Activated naive CD8-positive, alpha-beta T cell (primary cell): ENCODE measurements around the gene FGD4.
"Not testable (repeated sequence)": the region's sequence is repeated elsewhere in the genome, so short reads cannot be mapped to it uniquely, and the experiment has no call there.

Source experiments
- H3K27ac Mint-ChIP-seq: one replicate; pipeline ENCODE4 v1.8.0; 2021; ENCODE audit warnings: mixed read lengths
- H3K27me3 Mint-ChIP-seq: one replicate; pipeline ENCODE4 v1.8.0; 2021; ENCODE audit warnings: mixed read lengths
- H3K36me3 Mint-ChIP-seq: one replicate; pipeline ENCODE4 v1.8.0; 2021; ENCODE audit warnings: mixed read lengths
- H3K4me1 Mint-ChIP-seq: one replicate; pipeline ENCODE4 v1.8.0; 2021; ENCODE audit warnings: low read depth, mixed read lengths
- H3K4me3 Mint-ChIP-seq: one replicate; pipeline ENCODE4 v1.8.0; 2021; ENCODE audit warnings: mild to moderate bottlenecking, mixed read lengths
- H3K9me3 Mint-ChIP-seq: one replicate; pipeline ENCODE4 v1.8.0; 2021; ENCODE audit warnings: low read depth, mixed read lengths

The FGD4 gene

DNA sequence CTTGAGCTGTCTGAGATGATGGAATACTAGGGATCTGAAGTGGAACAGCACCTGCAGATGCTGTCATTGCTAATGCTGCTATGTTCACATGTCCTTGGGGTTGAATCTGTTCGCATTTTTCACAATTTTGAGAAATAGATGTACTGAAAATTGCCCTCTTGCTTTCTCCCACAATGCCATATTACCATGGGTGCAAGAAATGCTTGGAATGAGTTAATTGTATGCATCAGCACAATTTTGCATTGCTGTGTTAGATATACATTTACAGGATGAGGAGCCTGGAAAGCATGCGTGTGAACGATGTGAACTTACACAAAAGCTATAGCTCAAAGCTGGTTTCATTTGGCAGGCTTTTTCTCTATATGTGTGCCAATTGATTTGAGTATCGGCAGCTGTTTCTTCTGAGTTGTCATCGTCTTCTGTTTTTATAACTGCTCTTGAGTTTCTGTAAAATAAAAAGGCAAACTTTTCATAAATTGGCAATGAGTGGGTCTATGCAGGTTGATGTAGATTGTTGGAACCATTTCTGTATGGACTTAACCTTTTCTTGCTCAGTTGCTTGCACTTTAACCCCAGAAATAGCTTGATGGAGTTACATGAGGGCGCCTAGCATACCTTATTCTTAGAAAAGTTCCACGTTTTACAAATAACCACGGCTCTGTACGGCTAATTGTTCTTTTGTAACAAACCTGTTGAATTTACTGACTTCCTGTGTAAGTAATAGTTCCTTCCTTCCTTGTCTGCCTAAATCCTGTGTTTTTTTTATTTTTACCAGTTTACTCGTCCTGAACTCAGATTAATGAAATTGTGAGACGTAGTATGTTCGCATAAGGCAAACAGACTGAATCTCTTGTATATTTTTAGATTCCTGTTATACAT is 105.9 kb downstream of the FGD4 start:
- H3K36me3 Mint-ChIP-seq = no peaks in the 10 kb centered on the region
- H3K4me3 Mint-ChIP-seq = no peak overlapping the region
- H3K27ac Mint-ChIP-seq = no peak overlapping the region
- peaks cover 3% of the 10 kb centered on the region for H3K27me3 Mint-ChIP-seq
- H3K9me3 Mint-ChIP-seq = no peaks in the 10 kb centered on the region
- no peaks in the 10 kb centered on the region for H3K4me1 Mint-ChIP-seq

DNA sequence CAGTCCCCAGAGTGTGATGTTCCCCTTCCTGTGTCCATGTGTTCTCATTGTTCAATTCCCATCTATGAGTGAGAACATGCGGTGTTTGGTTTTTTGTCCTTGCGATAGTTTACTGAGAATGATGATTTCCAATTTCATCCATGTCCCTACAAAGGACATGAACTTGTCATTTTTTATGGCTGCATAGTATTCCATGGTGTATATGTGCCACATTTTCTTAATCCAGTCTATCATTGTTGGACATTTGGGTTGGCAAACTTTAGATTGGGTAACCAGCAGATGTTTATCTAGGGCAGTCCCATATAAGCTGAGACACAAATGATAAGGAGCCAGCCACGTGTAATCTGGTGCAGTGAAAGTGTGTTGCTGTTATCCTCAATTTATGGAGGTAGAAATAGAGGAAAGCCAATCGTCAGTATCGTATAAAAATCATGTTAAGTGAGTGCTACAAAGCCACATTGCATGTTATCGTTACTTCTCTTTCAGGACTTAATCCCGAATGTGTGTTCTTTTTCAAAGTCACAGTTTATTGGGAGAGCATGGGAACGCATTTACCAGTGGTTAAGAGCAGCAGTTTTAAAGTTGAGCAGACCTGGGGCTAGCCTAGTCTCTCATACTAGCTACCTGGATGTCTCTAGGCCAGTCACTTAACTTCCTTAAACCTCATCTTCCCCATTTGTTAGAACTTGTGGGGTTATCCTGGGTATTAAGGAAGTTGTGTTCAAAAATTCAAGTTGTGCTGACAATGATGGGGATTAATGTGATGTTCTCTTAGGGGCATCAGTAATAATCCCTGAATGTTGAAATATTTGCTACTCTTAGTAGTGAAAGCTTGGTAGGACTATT is 108.0 kb downstream of the FGD4 start:
- not testable (repeated sequence) for H3K9me3 Mint-ChIP-seq, H3K4me3 Mint-ChIP-seq, H3K36me3 Mint-ChIP-seq, H3K27ac Mint-ChIP-seq, H3K27me3 Mint-ChIP-seq, H3K4me1 Mint-ChIP-seq

DNA sequence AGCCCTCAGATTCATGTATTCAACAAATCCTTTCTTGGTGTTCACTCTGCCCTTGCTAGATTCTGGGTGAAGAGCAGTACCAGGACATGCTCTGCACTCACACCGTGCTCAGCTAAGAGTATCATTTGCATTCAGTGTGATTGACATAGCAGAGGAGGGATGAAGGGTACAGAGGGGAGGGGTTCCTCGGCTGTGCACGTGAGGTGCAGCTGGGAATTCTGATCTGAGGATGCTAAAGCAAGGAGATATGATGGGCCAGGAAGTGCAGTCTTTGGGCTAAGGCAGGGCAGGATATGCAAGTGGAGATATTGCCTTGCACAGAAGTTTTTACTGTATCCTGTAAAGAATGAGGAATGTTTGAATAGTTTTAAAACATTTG is 108.6 kb downstream of the FGD4 start:
- H3K4me3 Mint-ChIP-seq = no peak overlapping the region
- no peak overlapping the region for H3K27ac Mint-ChIP-seq
- no peaks in the 10 kb centered on the region for H3K4me1 Mint-ChIP-seq
- peaks cover 7% of the 10 kb centered on the region for H3K27me3 Mint-ChIP-seq
- H3K9me3 Mint-ChIP-seq = no peaks in the 10 kb centered on the region
- H3K36me3 Mint-ChIP-seq = no peaks in the 10 kb centered on the region

DNA sequence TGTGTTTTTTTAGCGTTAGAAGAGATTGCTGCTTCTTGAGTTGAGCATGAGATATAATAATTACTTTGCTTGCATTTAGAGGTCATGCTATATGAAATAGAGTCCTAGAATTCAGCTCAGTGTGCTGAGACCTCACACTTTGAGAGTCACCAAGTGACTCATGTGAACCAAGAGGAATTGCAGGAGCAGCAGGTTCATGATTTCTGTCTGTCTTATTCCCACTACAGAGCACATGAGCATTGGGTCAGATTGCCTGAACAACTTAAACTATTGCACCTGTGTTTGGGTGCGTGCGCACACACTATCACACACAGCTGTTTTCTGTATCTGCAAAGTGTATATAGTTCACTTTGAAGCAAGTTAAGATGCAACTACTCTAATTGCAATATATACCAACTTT is 109.3 kb downstream of the FGD4 start:
- no peak overlapping the region for H3K4me3 Mint-ChIP-seq
- peaks cover 10% of the 10 kb centered on the region for H3K27me3 Mint-ChIP-seq
- no peak overlapping the region for H3K27ac Mint-ChIP-seq
- H3K36me3 Mint-ChIP-seq = no peaks in the 10 kb centered on the region
- no peaks in the 10 kb centered on the region for H3K4me1 Mint-ChIP-seq
- no peaks in the 10 kb centered on the region for H3K9me3 Mint-ChIP-seq

DNA sequence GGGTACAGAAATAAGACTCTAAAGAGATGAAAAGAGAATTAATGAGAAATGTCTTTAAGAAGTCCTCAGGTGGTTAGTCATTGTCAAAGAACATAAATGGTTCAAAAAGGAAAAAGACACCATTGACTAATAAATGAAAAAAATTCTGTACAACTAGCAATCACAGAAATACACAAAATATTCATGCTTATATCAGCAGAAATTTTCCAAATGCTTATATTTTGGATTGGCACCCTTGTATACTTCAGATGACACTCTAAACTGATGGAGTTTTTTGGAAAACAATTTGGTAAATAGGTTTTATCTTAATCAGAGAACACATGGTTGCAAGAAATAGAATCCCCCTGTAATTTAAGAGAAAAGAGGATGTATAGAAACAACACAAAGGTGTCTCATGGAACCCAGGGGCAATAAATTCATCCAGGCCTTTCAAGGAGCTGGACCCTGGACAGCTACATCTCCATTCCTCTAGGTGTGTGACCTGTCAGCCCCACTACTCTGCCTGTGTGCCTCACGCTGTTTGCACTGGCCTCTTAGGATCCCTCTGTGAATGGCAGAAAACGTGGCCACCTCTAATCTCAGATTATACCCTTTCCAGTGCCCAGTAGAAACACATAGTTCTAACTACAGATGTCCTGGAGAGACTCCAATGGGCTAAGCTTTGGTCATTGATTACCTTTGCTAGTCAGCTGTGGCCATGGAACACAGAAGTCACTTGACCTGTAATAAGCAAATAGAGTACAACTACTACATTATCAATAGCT is 110.2 kb downstream of the FGD4 start:
- H3K4me3 Mint-ChIP-seq = no peak overlapping the region
- peaks cover 10% of the 10 kb centered on the region for H3K27me3 Mint-ChIP-seq

DNA sequence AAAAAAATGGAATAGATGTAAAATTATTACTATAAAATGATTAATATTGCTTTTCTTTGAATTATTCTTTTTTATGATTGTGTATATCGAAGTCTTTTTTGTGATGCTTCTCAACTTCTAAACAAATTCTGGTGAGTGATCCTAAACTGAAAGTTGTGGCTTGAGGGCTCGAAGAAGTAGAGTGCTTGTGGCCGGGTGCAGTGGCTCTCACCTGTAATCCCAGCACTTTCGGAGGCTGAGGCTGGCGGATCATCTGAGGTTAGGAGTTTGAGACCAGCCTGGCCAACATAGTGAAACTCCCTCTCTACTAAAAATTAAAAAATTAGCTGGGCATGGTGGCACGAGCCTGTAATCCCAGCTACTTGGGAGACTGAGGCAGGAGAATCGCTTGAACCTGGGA is 112.6 kb downstream of the FGD4 start:
- H3K4me3 Mint-ChIP-seq, H3K27me3 Mint-ChIP-seq, H3K4me1 Mint-ChIP-seq, H3K9me3 Mint-ChIP-seq, H3K36me3 Mint-ChIP-seq, H3K27ac Mint-ChIP-seq: not testable (repeated sequence)

More for the DNA sequence above, 110.2 kb downstream of the FGD4 start:
- Mint-ChIP-seq H3K27ac (no peak overlapping the region), H3K36me3 (no peaks in the 10 kb centered on the region), H3K9me3 (no peaks in the 10 kb centered on the region), H3K4me1 (no peaks in the 10 kb centered on the region)

DNA sequence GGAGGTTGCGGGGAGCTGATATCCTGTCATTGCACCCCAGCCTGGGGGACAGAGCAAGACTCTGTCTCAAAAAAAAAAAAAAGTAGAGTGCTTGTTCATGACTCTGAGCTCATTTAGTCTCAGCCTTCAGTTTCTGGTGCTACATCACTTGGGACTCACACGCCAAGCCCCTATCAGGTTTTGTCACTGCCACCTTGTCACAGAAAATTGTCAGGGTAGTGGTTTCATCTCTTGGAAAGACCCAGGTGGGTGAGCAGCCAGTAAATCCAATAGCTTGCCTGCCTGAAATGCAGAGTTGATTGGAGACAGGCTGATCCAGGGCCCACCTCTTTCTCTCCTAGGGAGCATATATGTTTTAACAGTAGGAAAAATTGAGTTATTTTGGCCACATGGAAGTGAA is 113.0 kb downstream of the FGD4 start:
- Mint-ChIP-seq H3K27me3 (peaks cover 10% of the 10 kb centered on the region), H3K9me3 (no peaks in the 10 kb centered on the region), H3K36me3 (no peaks in the 10 kb centered on the region), H3K27ac (no peak overlapping the region), H3K4me3 (no peak overlapping the region), H3K4me1 (peaks cover 3% of the 10 kb centered on the region)

DNA sequence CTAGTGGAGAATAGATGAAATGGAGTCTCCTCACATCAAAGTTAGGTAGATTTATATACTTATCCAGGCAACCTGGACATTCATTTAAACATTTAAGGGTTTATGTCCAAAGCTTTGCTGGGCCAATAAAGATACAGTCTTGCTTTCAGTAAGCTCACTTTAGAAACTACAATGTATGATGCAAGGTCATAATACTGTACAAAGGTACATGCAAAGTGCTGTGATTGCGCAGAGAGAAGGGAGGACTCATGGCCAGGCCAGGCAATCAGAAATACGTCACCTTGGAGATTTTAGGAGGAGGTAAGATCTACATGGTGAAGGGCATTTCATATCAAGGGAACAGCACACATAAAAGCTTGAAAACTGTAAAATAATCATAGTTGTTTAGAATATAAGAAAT is 113.6 kb downstream of the FGD4 start:
- Mint-ChIP-seq H3K9me3 (no peaks in the 10 kb centered on the region), H3K36me3 (no peaks in the 10 kb centered on the region), H3K27me3 (peaks cover 10% of the 10 kb centered on the region), H3K4me1 (peaks cover 3% of the 10 kb centered on the region), H3K27ac (no peak overlapping the region), H3K4me3 (no peak overlapping the region)

DNA sequence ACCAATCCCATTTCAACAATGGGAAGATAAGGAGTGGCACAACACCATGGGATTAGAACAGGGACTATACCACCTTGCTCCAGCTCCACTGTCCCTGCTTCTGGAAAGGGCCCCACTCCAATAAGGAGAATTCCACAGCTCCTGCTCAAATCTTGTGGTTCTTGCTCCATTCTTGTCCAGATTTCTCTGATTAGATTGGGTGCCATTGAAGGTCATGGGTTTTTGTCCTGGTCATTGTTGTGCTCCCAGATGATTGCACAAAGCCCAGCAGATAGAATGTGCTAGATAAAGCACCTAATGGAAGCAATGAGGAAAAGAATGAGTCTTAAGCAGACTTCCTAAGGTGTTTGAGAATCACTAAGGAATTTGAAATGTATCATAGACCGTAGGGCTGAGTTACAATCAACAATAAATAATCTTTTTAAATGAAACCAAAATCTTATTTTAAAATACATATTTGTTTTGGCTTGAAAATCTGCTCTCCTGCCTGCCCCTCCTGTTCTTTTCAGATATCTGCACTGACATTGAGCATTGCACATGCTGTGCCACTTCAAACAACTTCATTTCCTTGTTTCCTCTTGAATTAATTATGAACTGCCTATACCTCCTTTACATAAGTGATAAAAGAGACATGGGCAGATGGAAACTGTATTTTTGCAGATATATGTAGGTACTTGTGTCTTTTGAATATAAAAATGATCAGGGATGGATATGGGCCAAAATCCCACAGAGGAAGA is 115.9 kb downstream of the FGD4 start:
- Mint-ChIP-seq H3K27ac (no peak overlapping the region), H3K9me3 (no peaks in the 10 kb centered on the region)

DNA sequence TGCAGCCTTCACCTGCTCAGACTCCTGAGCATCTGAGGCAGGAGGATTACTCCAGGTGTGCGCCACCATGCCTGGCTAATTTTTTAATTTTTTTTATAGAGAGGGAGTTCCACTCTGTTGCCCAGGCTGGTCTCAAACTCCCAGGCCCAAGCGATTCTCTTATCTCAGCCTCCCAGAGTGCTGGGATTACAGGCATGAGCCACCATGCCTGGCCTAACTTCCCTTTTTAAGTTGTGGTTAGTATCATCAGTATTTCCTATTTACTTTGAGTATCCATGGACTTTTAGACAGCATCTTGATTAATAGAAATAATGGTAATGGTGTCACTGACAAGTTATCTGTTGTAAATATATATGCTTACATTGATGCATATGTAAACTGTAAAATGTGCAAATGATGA is 116.9 kb downstream of the FGD4 start:
- H3K36me3 Mint-ChIP-seq = no peaks in the 10 kb centered on the region
- H3K9me3 Mint-ChIP-seq = no peaks in the 10 kb centered on the region
- H3K4me3 Mint-ChIP-seq = no peak overlapping the region
- peaks cover 4% of the 10 kb centered on the region for H3K27me3 Mint-ChIP-seq
- peaks cover 3% of the 10 kb centered on the region for H3K4me1 Mint-ChIP-seq
- H3K27ac Mint-ChIP-seq = no peak overlapping the region

More for the DNA sequence above, 115.9 kb downstream of the FGD4 start:
- H3K4me1 Mint-ChIP-seq = peaks cover 3% of the 10 kb centered on the region
- H3K36me3 Mint-ChIP-seq = no peaks in the 10 kb centered on the region
- peaks cover 7% of the 10 kb centered on the region for H3K27me3 Mint-ChIP-seq
- H3K4me3 Mint-ChIP-seq = no peak overlapping the region

DNA sequence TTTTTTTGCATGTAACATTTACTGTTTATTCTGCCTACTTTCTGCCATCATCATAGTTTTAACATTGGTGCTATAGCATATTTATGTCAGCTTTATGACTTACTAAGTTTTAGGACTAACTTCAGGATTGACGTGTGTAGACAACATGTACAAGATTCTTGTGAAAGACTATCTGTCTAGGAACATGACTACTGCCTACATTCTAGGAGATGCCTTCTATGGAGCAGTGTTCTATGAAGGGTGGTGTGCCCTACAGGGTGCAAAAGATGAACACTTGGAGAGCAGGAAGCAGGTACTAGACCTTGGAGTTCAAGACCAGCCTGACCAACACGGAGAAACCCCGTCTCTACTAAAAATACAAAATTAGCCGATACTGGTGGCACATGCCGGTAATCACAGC is 118.6 kb downstream of the FGD4 start:
- peaks cover 5% of the 10 kb centered on the region for H3K4me1 Mint-ChIP-seq
- H3K9me3 Mint-ChIP-seq = no peaks in the 10 kb centered on the region
- peaks cover 2% of the 10 kb centered on the region for H3K27me3 Mint-ChIP-seq
- no peaks in the 10 kb centered on the region for H3K36me3 Mint-ChIP-seq
- no peak overlapping the region for H3K27ac Mint-ChIP-seq
- no peak overlapping the region for H3K4me3 Mint-ChIP-seq

DNA sequence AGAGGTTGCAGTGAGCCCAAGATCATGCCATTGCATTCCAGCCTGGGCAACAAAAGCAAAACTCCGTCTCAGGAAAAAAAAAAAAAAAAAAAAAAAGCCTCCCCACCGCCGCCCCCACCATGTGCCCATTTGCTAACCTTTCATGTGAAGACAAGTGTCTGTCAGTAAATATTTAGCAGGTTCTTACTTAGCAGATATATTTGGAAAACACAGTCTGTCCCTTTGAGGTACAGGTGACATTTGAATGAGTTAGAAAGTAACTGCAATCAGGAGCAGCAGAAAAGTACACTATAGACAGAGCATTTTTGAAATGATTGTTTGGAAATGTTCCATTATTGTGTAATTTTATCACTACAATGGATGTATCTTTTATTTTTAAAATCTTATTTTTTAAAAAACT is 119.7 kb downstream of the FGD4 start:
- Mint-ChIP-seq H3K9me3 (no peaks in the 10 kb centered on the region), H3K4me1 (peaks cover 5% of the 10 kb centered on the region), H3K36me3 (no peaks in the 10 kb centered on the region), H3K4me3 (no peak overlapping the region), H3K27me3 (no peaks in the 10 kb centered on the region), H3K27ac (no peak overlapping the region)

DNA sequence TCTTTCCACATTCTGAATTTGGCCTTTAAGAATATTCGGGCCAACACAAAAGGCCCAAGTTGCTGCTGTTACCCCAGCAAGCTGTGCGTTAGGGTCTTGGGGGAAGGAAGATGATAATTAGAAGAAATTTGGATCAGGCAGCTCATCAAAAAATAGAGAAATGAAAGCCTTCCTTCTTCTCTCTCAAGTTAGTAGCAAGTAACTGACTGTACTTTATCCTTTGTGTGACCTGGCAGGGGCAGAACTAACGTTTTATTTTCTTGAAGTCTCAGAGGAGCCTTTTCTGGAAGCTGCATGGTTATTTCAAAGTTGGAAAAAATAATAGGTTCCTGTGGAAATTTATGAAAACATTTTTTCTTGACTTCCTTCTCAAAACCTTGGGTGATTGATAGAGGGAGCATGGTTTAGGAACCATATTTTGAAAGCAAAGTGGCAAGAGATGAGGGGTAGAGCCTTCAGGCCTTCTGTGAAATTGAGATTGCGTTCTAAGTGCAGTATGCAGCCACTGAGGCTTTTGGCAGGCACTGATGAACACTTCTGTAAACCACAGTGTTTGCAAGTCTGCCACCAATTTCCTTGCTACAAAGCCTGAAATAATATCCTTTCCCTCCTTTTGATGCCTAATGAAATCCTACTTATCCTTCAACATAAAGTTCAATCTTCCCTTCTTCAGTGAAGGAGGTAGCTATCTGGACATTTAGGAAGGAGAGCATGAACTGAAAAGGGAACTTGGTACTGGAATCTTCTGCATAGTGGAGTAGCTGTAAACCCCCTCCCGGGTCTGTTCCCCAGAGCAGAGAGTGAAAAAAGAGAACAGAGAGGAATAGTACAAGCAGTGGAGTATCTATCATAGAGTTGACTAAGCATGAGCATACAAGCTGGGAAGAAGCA is 123.2 kb downstream of the FGD4 start:
- H3K4me1 Mint-ChIP-seq = peaks cover 2% of the 10 kb centered on the region
- H3K27ac Mint-ChIP-seq = no peak overlapping the region
- H3K36me3 Mint-ChIP-seq = no peaks in the 10 kb centered on the region
- H3K9me3 Mint-ChIP-seq = no peaks in the 10 kb centered on the region
- no peaks in the 10 kb centered on the region for H3K27me3 Mint-ChIP-seq
- H3K4me3 Mint-ChIP-seq = no peak overlapping the region

DNA sequence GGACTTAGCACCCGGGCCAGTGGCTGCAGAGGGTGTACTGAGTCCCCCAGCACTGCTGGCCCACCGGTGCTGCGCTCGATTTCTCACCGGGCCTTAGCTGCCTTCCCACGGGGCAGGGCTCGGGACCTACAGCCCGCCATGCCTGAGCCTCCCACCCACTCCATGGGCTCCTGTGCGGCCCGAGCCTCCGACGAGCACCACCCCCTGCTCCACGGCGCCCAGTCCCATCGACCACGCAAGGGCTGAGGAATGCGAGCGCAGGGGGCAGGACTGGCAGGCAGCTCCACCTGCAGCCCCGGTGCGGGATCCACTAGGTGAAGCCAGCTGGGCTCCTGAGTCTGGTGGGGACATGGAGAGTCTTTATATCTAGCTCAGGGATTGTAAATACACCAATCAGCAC is 126.4 kb downstream of the FGD4 start:
- not testable (repeated sequence) for H3K27me3 Mint-ChIP-seq, H3K27ac Mint-ChIP-seq, H3K36me3 Mint-ChIP-seq, H3K4me1 Mint-ChIP-seq, H3K4me3 Mint-ChIP-seq, H3K9me3 Mint-ChIP-seq
